ENCODE measurements around the gene SLC45A2.

DNA sequence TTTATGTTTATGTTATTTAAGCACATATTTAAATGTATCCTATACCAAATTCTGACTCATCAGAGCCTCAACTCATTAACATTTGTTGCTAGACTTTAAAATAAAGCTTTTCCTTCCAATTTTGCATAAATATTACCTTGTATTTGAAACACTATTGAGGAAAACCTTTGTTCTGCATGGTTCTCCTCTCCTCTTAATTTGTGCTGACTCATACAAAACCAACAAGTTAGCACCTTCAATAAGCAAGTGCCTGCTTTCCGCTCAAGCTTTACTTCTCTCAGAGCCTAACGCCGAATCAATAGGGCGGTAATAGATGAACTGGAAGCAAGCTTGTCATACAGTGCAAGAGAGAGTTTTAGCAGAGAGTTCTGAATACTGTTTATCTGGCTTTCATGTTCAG is 15.5 kb upstream of the SLC45A2 start:
- no peak for TF ChIP-seq EZH2 (IDR thresholded peaks at IDR 0.05; ENCODE audit: borderline replicate concordance, low read depth, low read length, poor library complexity, severe bottlenecking)
- TF ChIP-seq, protein P1, sequence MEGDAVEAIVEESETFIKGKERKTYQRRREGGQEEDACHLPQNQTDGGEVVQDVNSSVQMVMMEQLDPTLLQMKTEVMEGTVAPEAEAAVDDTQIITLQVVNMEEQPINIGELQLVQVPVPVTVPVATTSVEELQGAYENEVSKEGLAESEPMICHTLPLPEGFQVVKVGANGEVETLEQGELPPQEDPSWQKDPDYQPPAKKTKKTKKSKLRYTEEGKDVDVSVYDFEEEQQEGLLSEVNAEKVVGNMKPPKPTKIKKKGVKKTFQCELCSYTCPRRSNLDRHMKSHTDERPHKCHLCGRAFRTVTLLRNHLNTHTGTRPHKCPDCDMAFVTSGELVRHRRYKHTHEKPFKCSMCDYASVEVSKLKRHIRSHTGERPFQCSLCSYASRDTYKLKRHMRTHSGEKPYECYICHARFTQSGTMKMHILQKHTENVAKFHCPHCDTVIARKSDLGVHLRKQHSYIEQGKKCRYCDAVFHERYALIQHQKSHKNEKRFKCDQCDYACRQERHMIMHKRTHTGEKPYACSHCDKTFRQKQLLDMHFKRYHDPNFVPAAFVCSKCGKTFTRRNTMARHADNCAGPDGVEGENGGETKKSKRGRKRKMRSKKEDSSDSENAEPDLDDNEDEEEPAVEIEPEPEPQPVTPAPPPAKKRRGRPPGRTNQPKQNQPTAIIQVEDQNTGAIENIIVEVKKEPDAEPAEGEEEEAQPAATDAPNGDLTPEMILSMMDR (conservative IDR thresholded peaks at IDR 0.05; ENCODE audit: low read depth, low read length) = no peak

Measured in A673 (cell line).